Nephron (organoid): ENCODE data around the gene MYB.

Experiments
- H3K27ac Mint-ChIP-seq, 3 experiments: 2 replicates each; pipeline ENCODE4 v1.8.0; 2020; ENCODE audit warnings: mixed read lengths in 3 of 3, mild to moderate bottlenecking in 2 of 3, moderate library complexity in 1 of 3
- H3K27me3 Mint-ChIP-seq: 2 replicates; pipeline ENCODE4 v1.8.0; 2021; ENCODE audit warnings: low read depth, mild to moderate bottlenecking, moderate library complexity, mixed read lengths
- H3K36me3 Mint-ChIP-seq: 2 replicates; pipeline ENCODE4 v1.8.0; 2020; ENCODE audit warnings: low read depth, mixed read lengths
- H3K4me1 Mint-ChIP-seq: 2 replicates; pipeline ENCODE4 v1.8.0; 2020; ENCODE audit warnings: mixed read lengths
- H3K4me3 Mint-ChIP-seq, 3 experiments: 2 replicates each; pipeline ENCODE4 v1.8.0; 2020; ENCODE audit warnings: mild to moderate bottlenecking in 3 of 3, mixed read lengths in 3 of 3, moderate library complexity in 2 of 3
- H3K9me3 Mint-ChIP-seq: 2 replicates; pipeline ENCODE4 v1.8.0; 2020; ENCODE audit warnings: mixed read lengths
- TF ChIP-seq, protein P1 (sequence below), 3 experiments: fragments of 200-600 bp; sonication (generic); IDR thresholded peaks; one replicate each; pipeline ENCODE4 v1.5.0; 2021; ENCODE audit warnings: antibody characterized with exemption in 3 of 3; ENCODE audit not compliant: unreplicated experiment in 3 of 3

MYB gene

DNA sequence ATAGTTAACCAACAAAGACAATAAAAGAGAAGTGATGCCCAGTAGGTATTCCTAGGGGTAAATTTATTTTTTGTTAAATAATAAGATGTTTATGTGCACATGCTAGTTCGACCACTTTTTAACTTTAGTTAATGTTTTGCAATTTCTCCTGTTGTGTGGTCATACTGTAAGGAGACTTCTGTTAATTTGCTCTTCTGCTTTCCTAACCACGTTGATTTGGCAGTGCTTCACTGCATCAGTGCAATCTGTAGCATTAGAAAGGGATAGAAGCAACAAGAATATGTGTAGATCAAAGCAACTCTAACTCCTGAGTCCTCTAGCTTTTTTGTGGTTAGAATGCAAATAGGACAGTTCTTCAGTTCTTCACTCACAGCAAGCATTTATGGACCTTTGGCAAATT is 13.9 kb downstream of the MYB start:
- H3K4me1 Mint-ChIP-seq, result no peaks in the 10 kb centered on the region
- H3K36me3 Mint-ChIP-seq, result peaks cover 10% of the 10 kb centered on the region
- no peaks in the 10 kb centered on the region for H3K9me3 Mint-ChIP-seq
- TF ChIP-seq, protein P1, sequence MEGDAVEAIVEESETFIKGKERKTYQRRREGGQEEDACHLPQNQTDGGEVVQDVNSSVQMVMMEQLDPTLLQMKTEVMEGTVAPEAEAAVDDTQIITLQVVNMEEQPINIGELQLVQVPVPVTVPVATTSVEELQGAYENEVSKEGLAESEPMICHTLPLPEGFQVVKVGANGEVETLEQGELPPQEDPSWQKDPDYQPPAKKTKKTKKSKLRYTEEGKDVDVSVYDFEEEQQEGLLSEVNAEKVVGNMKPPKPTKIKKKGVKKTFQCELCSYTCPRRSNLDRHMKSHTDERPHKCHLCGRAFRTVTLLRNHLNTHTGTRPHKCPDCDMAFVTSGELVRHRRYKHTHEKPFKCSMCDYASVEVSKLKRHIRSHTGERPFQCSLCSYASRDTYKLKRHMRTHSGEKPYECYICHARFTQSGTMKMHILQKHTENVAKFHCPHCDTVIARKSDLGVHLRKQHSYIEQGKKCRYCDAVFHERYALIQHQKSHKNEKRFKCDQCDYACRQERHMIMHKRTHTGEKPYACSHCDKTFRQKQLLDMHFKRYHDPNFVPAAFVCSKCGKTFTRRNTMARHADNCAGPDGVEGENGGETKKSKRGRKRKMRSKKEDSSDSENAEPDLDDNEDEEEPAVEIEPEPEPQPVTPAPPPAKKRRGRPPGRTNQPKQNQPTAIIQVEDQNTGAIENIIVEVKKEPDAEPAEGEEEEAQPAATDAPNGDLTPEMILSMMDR (IDR thresholded peaks at IDR 0.05; ENCODE audit: unreplicated experiment in 3 of 3), result no peak
- H3K27me3 Mint-ChIP-seq, result no peaks in the 10 kb centered on the region
- H3K27ac Mint-ChIP-seq, result no peak overlapping the region
- H3K4me3 Mint-ChIP-seq, result no peak overlapping the region

DNA sequence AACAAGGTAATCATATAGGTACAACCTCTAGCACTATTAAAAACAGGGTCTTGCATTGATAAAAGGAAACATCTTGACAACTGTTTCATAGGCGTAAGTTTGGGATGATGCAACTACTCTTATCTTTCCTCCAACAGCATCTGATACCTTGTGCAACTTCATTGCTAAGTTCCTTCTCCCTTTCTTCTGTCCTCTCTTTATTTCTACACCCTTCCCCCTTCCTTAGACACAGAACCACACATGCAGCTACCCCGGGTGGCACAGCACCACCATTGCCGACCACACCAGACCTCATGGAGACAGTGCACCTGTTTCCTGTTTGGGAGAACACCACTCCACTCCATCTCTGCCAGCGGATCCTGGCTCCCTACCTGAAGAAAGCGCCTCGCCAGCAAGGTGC is 14.4 kb downstream of the MYB start:
- TF ChIP-seq, protein P1 (IDR thresholded peaks at IDR 0.05; ENCODE audit: unreplicated experiment in 3 of 3), result no peak
- Mint-ChIP-seq H3K9me3 (no peaks in the 10 kb centered on the region), H3K27me3 (no peaks in the 10 kb centered on the region)

DNA sequence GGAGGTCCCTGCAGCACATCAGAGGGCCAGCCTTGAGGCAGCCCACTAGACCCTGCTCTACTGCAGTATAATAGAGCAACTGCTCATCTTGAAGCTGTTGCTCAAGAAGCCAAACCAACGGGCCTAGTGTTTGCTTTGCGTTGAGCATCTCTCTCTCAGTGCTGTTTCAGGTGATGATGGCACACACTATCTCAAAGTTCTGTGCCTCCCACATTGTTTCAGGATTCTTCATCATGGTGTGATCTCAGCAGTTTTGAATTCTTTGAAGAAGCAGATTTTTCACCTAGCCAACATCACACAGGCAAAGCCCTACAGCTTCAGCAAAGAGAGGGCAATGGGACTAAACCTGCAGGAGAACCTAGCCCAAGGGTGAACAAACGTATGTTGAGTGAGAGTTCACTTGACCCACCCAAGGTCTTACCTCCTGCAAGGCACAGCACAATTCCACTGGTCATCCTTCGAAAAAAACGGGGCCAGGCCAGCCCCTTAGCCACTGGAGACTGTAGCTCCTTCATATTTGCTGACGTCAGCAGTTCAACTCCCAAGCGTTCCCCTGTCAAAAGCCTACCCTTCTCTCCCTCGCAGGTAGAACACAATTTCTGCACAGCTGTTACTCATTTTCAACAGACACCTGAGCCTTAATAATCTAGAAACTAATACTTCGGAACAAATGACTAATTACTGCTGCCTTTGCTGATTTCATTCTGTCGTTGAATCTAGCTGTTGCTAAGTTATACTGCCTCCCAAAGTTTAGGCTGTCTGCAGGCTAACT is 15.8 kb downstream of the MYB start:
- Mint-ChIP-seq H3K36me3 (peaks cover 10% of the 10 kb centered on the region), H3K27ac (no peak overlapping the region), H3K4me3 (no peak overlapping the region), H3K4me1 (no peaks in the 10 kb centered on the region), H3K9me3 (no peaks in the 10 kb centered on the region), H3K27me3 (no peaks in the 10 kb centered on the region)
- TF ChIP-seq, protein P1 (IDR thresholded peaks at IDR 0.05; ENCODE audit: unreplicated experiment in 3 of 3), result no peak

More for the DNA sequence above, 14.4 kb downstream of the MYB start:
- no peak overlapping the region for H3K27ac Mint-ChIP-seq
- H3K4me3 Mint-ChIP-seq, result no peak overlapping the region
- H3K4me1 Mint-ChIP-seq, result no peaks in the 10 kb centered on the region
- peaks cover 10% of the 10 kb centered on the region for H3K36me3 Mint-ChIP-seq

DNA sequence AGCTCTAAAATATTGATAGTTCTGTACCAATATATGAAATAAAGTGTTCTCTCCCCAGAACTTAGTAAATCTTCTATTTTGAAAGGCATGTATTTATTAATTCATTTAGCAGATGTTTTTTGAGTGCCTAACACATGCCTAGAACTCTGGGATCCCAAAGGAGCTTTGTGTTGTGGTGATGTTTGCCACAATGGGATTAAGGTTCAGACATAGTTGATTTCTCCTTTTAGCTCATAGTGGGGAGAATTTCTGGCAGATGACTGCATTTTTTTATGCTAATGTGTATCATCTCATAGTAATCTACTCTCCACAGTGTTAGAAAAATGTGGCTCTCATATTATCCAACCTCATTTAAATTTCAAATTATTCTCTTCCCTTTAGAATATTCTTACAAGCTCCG is 21.7 kb downstream of the MYB start:
- no peaks in the 10 kb centered on the region for H3K9me3 Mint-ChIP-seq
- TF ChIP-seq, protein P1 (IDR thresholded peaks at IDR 0.05; ENCODE audit: unreplicated experiment in 3 of 3), result no peak
- H3K27me3 Mint-ChIP-seq, result no peaks in the 10 kb centered on the region
- H3K27ac Mint-ChIP-seq, result no peak overlapping the region
- H3K36me3 Mint-ChIP-seq, result peaks cover 4% of the 10 kb centered on the region
- H3K4me1 Mint-ChIP-seq, result no peaks in the 10 kb centered on the region
- H3K4me3 Mint-ChIP-seq, result no peak overlapping the region

DNA sequence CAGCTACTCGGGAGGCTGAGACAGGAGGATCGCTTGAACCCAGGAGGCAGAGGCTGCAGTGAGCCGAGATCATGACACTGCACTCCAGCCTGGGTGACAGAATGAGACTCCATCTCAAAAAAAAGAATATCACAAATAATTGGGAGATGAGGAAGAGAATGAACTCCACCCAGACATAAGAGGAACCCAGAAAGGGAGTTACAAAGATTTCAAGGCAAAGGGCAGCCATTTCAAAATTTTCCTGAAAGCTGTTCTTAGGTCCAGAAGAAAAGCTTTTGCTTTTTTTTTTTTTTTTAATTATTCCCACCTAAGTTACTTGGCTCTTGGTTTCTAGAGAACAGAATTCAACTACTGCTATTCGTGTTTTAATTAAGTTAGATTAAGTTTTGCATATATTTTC is 23.8 kb downstream of the MYB start:
- H3K4me3 Mint-ChIP-seq, result no peak overlapping the region
- peaks cover 14% of the 10 kb centered on the region for H3K36me3 Mint-ChIP-seq
- H3K27ac Mint-ChIP-seq, result no peak overlapping the region
- no peaks in the 10 kb centered on the region for H3K4me1 Mint-ChIP-seq
- H3K9me3 Mint-ChIP-seq, result peaks cover 3% of the 10 kb centered on the region
- TF ChIP-seq, protein P1 (IDR thresholded peaks at IDR 0.05; ENCODE audit: unreplicated experiment in 3 of 3), result no peak
- no peaks in the 10 kb centered on the region for H3K27me3 Mint-ChIP-seq

DNA sequence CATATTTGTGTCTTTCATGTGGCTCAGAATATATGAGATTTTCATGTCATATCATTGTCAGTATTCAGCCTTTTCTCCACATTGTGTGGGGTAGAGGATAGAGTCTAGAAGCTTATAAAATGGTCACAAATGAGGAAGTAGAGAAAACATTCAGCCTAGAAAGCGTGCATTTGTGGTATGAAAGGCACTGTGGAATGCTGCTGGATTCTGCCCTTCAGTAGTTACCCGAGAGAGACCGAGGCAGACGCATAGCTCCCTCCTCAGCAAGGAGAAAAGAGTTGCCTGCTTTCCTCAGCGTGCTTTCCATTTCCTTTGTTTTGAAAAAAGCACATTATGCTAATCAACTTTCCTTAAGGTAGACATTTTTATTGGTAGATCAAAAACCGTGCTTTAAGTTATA is 28.7 kb downstream of the MYB start:
- Mint-ChIP-seq H3K27ac (no peak overlapping the region), H3K27me3 (no peaks in the 10 kb centered on the region), H3K4me1 (peaks cover 9% of the 10 kb centered on the region), H3K36me3 (peaks cover 18% of the 10 kb centered on the region), H3K4me3 (no peak overlapping the region), H3K9me3 (peaks cover 7% of the 10 kb centered on the region)
- TF ChIP-seq, protein P1 (IDR thresholded peaks at IDR 0.05; ENCODE audit: unreplicated experiment in 3 of 3), result no peak
